DMS153 (cell line): ENCODE results near the gene TMEM98.
"Not testable (repeated sequence)": the region's sequence is repeated elsewhere in the genome, so short reads cannot be mapped to it uniquely, and the experiment has no call there.

Experiments used
- DNase-seq: peaks from one replicate; lab custom pipeline; 2025; lab: John Stamatoyannopoulos, UW

TMEM98 gene

GRCh38 chr17:32943647-32944191 is 15.8 kb downstream of the TMEM98 start:
- DNase-seq: no peak

- no peak for DNase-seq
Measured at GRCh38 chr17:32944248-32945020, 16.5 kb downstream of the TMEM98 start.

- DNase-seq: no peak
Measured at GRCh38 chr17:32946375-32947135, 18.6 kb downstream of the TMEM98 start.

GRCh38 chr17:32947736-32948135 is 19.8 kb downstream of the TMEM98 start:
- DNase-seq: no peak

GRCh38 chr17:32949181-32949580 is 21.2 kb downstream of the TMEM98 start:
- DNase-seq: no peak

- DNase-seq: not testable (repeated sequence)
Measured at GRCh38 chr17:32952491-32952890, 24.5 kb downstream of the TMEM98 start.

GRCh38 chr17:32953045-32953444 is 25.1 kb downstream of the TMEM98 start:
- no peak for DNase-seq

GRCh38 chr17:32953857-32954256 is 25.9 kb downstream of the TMEM98 start:
- no peak for DNase-seq

- DNase-seq: no peak
Measured at GRCh38 chr17:32954477-32954876, 26.5 kb downstream of the TMEM98 start.

- no peak for DNase-seq
Measured at GRCh38 chr17:32955155-32955554, 27.2 kb downstream of the TMEM98 start.

- no peak for DNase-seq
Measured at GRCh38 chr17:32956240-32956970, 28.5 kb downstream of the TMEM98 start.

- DNase-seq: no peak
Measured at GRCh38 chr17:32958418-32958817, 30.5 kb downstream of the TMEM98 start.

GRCh38 chr17:32960815-32961214 is 32.9 kb downstream of the TMEM98 start:
- DNase-seq: no peak

- DNase-seq: no peak
Measured at GRCh38 chr17:32962320-32962711, 34.4 kb downstream of the TMEM98 start.

GRCh38 chr17:32964541-32964940 is 36.6 kb downstream of the TMEM98 start:
- no peak for DNase-seq

- DNase-seq: not testable (repeated sequence)
Measured at GRCh38 chr17:32969231-32969630, 41.3 kb downstream of the TMEM98 start.

- no peak for DNase-seq
Measured at GRCh38 chr17:32970281-32970680, 42.3 kb downstream of the TMEM98 start.

GRCh38 chr17:32971171-32971570 is 43.2 kb downstream of the TMEM98 start:
- DNase-seq: no peak

GRCh38 chr17:32976131-32976530 is 48.2 kb downstream of the TMEM98 start:
- DNase-seq: no peak

GRCh38 chr17:32976605-32977004 is 48.7 kb downstream of the TMEM98 start:
- no peak for DNase-seq

- DNase-seq: no peak
Measured at GRCh38 chr17:32980230-32980629, 52.3 kb downstream of the TMEM98 start.

GRCh38 chr17:32981611-32982010 is 53.7 kb downstream of the TMEM98 start:
- not testable (repeated sequence) for DNase-seq
